Measurements from ENCODE around the gene CTDSP1.
A peak's percentile ranks its signal among the peaks of the same experiment; 100 is the strongest.

The CTDSP1 gene

GRCh38 chr2:218395826-218396687, 3.6 kb upstream of the CTDSP1 start:
- peak; percentile 91 for DNase-seq (ENCODE audit: low read depth)
- H3K4me3 ChIP-seq (ENCODE audit: low read length): peak overlapping the region; percentile 78
- TF ChIP-seq, protein P1, sequence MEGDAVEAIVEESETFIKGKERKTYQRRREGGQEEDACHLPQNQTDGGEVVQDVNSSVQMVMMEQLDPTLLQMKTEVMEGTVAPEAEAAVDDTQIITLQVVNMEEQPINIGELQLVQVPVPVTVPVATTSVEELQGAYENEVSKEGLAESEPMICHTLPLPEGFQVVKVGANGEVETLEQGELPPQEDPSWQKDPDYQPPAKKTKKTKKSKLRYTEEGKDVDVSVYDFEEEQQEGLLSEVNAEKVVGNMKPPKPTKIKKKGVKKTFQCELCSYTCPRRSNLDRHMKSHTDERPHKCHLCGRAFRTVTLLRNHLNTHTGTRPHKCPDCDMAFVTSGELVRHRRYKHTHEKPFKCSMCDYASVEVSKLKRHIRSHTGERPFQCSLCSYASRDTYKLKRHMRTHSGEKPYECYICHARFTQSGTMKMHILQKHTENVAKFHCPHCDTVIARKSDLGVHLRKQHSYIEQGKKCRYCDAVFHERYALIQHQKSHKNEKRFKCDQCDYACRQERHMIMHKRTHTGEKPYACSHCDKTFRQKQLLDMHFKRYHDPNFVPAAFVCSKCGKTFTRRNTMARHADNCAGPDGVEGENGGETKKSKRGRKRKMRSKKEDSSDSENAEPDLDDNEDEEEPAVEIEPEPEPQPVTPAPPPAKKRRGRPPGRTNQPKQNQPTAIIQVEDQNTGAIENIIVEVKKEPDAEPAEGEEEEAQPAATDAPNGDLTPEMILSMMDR (conservative IDR thresholded peaks at IDR 0.05; ENCODE audit: low read depth, low read length): peak; percentile 69

- no peak for DNase-seq (ENCODE audit: low read depth)
- H3K4me3 ChIP-seq (ENCODE audit: low read length): peak overlapping the region; percentile 78
- TF ChIP-seq, protein P1 (conservative IDR thresholded peaks at IDR 0.05; ENCODE audit: low read depth, low read length): no peak
Measured at GRCh38 chr2:218396688-218397462, 2.8 kb upstream of the CTDSP1 start.

GRCh38 chr2:218397463-218397819, 2.2 kb upstream of the CTDSP1 start:
- TF ChIP-seq, protein P1 (conservative IDR thresholded peaks at IDR 0.05; ENCODE audit: low read depth, low read length): no peak
- peak overlapping the region; percentile 33 for H3K4me3 ChIP-seq (ENCODE audit: low read length)
- no peak for DNase-seq (ENCODE audit: low read depth)

DNA sequence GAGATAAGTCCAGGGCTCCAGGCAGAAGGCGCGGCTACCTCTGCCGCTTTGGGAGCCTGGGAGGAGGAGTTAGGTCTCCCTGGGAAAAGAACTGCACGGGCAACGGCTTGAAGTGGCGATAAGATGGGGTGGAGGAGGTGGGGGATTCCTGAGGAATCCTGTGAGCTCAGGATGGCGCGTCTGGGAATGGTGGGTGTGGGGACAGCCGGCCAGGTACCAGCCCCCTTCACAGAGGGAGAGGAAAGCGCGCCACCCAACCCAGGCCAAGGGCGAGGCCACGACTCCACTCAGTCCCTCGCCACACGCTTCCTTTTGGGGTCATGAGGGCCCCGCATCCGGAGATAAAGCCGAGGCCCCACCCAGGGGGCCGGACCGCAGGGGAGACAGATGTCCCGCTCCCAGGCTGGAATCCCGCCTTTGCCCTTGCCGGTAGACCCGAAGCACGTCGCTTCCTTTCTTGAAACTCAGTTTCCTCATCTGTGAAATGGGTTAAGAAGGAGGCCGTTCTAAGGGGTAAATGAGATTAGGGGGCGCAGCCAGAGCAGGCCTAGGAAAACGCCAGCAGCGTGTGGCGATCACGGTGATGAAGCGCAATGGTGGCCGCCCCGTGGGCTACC, 1.7 kb upstream of the CTDSP1 start:
- TF ChIP-seq, protein P1 (conservative IDR thresholded peaks at IDR 0.05; ENCODE audit: low read depth, low read length): no peak
- no peak for DNase-seq (ENCODE audit: low read depth)
- peak overlapping the region; percentile 33 for H3K4me3 ChIP-seq (ENCODE audit: low read length)

DNA sequence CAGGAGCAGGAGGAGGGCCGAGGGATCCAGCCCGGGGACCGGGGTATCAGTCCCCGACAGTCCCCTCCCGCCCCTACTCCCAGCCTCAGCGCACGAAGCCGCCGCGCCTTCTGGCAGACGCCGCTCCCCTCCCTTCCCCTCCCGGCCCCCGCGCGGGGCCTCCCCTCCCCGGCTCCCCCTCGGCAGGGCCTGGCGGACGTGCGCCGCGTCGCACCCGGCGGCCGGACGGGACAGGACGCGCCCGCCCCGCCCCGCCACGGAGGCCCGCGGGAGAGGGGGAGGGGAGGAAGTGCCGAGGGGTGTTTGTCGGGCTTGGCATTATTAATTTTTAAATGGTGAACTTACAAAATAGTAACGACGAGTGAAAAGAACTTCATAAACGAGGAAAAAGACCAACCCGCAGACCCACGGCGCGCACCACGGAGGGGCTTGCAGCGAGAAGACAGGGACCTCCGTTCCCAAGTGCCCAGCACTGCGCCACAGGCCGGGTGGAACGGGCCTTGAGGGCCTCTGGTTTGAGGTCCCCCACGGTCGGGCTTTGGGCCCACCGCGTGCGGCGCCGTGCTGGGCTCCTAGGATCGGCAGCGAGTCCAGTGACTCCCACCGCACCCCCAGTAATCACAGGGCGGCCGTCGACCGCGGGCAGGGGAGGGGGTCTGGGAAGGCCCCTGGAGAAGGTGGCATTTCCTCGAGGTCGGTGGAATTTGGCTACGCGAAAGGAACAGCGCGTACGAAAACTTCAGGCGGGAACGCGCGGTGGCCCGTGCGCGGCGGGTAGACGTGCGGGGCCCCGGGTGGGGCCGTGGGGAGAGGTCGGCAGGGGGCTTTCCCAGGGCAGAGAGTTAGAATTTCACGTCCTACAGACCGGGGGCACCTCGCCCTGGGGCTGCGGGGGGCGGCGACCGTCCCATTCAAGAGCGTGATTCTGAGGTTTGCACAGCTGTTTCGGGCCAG, 954 bp upstream of the CTDSP1 start:
- TF ChIP-seq, protein P1 (conservative IDR thresholded peaks at IDR 0.05; ENCODE audit: low read depth, low read length): no peak
- H3K4me3 ChIP-seq (ENCODE audit: low read length): peak overlapping the region; percentile 42
- no peak for DNase-seq (ENCODE audit: low read depth)

- H3K4me3 ChIP-seq (ENCODE audit: low read length): peak overlapping the region; percentile 74
- TF ChIP-seq, protein P1 (conservative IDR thresholded peaks at IDR 0.05; ENCODE audit: low read depth, low read length): no peak
- DNase-seq (ENCODE audit: low read depth): no peak
Measured at GRCh38 chr2:218400167-218400929, 680 bp downstream of the CTDSP1 start.

All from retinal pigment epithelial cell (primary cell).